ELF-1 (cell line): ENCODE results near the gene SCLT1.
"Not testable (repeated sequence)": the region's sequence is repeated elsewhere in the genome, so short reads cannot be mapped to it uniquely, and the experiment has no call there.

ENCODE experiments used
- DNase-seq: peaks from one replicate; pipeline ENCODE4 v3.0.0-alpha.2; 2016; ENCODE audit warnings: low read depth, low spot score

The SCLT1 gene

DNA sequence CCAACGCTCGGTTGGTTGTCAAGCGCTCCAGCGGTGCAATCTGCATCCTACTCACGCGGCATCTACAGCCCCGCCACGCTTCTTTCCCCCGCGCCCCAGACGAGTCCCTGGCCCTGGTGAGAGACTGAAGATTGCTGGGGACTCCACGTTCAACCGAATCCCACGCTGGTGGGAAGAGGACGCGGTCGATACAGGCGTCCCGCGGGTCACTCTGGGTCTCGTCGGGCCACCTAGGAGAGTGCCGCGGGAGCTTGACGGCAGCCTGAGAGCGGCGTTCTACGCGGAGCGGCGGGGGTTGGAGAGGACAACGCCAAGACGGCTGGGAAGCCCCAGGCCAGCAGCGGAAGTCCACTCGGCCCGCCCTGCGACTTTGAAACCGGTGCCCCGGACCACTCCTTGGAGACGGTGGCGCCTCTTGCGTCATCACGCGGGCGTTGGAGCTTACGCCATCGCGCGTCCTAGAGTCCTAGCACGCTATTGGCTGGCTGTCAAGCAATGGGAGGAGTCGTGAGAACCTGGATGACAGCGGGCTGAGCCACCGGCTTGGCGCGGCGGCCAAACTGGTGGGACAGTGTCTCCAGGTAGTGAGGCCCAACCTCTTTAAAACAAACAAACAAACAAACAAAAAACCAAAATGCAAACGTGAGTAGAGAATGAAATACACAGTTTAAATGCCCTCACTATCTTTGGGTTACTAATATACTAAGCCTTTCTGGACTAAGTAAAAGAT is at the start of gene SCLT1:
Gene SCLT1, minus strand, starts transcription at position 349 of the 730 bp plus-strand sequence. CDS start 436 bp downstream, outside the sequence.
- DNase-seq = peak; percentile 98

DNA sequence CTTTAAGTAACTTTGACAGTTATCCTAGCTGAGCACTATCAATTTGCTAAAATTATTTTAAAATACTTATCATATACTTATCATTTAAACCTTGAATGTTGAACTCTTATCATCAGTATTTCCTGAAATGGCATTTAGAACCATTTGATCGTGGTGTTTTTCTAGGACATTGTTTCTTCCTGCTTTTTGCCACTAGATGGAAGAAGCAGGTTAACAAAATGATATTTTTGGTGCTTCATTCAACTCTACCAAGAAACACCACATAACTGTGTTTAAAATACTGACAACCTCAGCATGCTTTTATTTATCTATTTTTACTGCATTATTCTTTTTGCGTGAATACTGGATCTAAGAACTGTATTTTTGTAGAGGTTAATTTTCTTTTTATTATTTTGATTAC is 47.2 kb upstream of the SCLT1 start:
- DNase-seq = no peak

- no peak for DNase-seq
Observed at GRCh38 chr4:129138810-129139496, 45.6 kb upstream of the SCLT1 start.

DNA sequence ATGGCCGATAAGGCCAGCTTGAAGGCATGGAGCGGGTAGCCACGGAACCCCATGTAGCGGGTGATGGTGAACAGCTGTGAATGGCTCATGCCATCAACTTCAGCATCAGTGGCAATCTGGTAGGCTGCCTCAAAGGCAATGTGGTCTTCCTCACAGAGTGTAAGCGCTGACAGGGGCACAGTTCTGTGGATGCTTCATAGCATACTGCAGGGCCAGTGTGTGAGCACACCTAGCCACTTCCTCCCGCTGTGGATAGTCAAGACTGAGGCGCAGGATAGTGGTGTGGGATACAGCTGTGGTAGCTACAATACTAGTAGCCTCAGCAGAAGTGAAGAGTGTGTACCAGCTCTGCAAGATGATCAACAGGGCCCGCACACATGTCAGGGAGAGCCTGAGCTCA is 43.1 kb upstream of the SCLT1 start:
- no peak for DNase-seq

GRCh38 chr4:129131343-129131742 is 38.0 kb upstream of the SCLT1 start:
- DNase-seq = no peak

- no peak for DNase-seq
Observed at GRCh38 chr4:129129143-129129542, 35.8 kb upstream of the SCLT1 start.

DNA sequence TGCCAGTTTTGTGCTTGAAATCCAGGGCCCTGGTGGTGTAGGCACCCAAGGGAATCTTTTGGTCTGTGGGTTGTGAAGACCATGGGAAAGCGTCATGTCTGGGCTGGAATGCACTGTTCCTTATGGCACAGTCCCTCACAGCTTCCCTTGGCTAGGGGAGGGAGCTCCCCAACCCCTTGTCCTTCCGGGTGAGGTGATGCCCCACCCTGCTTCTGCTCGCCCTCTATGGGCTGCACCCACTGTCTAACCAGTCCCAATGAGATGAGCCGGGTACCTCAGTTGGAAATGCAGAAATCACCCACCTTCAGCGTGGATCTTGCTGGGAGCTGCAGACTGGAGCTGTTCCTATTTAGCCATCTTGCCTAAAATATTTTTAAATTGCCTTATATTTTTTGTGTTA is 33.3 kb upstream of the SCLT1 start:
- DNase-seq = not testable (repeated sequence)

- no peak for DNase-seq
Observed at GRCh38 chr4:129117705-129118104, 24.4 kb upstream of the SCLT1 start.

GRCh38 chr4:129113919-129114318 is 20.6 kb upstream of the SCLT1 start:
- DNase-seq = no peak

GRCh38 chr4:129113434-129113833 is 20.1 kb upstream of the SCLT1 start:
- no peak for DNase-seq

GRCh38 chr4:129111919-129112318 is 18.6 kb upstream of the SCLT1 start:
- DNase-seq = no peak

GRCh38 chr4:129110931-129111330 is 17.6 kb upstream of the SCLT1 start:
- no peak for DNase-seq

GRCh38 chr4:129109965-129110824 is 16.9 kb upstream of the SCLT1 start:
- DNase-seq = no peak

- no peak for DNase-seq
Observed at GRCh38 chr4:129098531-129099001, 5.2 kb upstream of the SCLT1 start.

GRCh38 chr4:129095811-129096454 is 2.6 kb upstream of the SCLT1 start, which contains the start of gene C4orf33:
TSS of gene C4orf33 (plus strand) at chr4:129096152. CDS start at chr4:129102611, 6,459 bp downstream.
- DNase-seq = peak; percentile 80

- DNase-seq = no peak
Observed at GRCh38 chr4:129094347-129094746, 1.0 kb upstream of the SCLT1 start.

DNA sequence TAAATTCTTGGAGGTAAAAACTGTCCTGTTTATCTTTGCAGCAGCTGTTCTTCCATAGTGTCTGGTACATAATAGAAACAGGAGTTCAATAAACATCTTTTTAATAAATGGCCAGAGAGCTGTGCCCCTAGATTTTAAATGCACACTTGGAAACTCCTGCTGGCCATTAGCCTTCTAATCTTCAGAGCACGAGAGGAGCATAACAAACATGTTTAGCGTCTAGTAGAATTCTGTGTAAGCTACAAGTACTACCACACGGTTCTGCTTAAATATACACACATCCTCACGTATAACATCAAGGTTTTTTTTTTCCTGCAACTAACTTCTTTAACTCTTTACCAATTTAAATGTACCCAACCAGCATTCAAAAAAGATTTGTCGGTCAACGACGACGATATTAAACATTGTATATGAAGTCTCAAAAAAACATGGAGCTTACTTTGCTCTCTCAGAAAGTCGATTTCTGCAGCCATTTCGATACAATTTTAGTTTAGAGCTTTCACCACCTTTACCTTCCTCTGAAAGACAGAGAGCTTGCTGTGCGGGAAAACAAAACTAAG is 628 bp downstream of the SCLT1 start:
- no peak for DNase-seq

DNA sequence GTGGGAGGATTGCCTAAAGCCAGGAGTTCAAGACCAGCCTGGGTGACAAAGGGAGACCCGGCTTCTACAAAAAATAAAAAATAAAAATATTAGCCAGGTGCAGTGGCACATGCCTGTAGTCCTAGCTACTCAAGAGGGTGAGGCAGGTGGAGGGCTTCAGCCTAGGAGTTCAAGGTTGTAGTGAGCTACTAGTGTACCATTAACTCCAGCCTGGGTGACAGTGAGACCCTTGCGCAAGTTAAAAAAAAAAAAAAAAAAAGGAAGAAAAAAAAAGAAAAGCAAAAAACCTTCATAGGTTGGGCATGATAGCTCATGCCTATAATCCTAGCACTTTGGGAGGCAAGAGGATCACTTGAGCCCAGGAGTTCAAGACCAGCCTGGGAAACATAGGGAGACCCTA is 5.8 kb downstream of the SCLT1 start:
- DNase-seq = no peak

DNA sequence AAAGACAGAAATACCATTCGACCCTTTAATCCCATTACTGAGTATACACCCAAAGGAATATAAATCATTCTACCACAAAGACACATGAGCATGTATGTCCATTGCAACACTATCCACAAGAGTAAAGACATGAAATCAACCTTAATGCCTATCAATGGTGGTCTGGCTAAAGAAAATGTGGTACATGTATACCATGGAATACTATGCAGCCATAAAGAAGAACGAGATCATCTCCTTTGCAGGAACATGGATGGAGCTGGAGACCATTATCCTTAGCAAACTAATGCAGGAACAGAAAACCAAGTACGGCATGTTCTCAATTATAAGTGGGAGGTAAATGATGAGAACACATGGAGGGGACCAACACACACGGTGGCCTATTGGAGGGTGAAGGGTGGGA is 7.9 kb downstream of the SCLT1 start:
- no peak for DNase-seq

DNA sequence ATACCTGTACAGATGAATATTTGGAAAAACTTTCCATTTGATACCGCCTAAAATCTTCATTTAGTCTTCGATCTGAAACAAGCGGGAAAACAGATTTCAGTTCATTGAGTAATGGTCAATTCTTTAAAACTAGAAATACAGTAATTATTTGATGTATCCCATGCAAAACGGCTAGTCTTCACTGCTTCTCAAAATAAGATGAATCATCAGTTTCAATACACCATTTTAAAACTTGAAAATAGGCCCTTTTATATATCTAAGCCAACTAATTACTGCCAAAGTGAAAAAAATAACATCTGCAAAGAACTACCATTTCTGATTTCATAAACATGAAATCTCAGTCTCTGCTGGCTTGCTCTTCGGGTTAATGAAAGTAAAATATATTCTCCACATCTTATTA is 11.0 kb downstream of the SCLT1 start:
- no peak for DNase-seq

DNA sequence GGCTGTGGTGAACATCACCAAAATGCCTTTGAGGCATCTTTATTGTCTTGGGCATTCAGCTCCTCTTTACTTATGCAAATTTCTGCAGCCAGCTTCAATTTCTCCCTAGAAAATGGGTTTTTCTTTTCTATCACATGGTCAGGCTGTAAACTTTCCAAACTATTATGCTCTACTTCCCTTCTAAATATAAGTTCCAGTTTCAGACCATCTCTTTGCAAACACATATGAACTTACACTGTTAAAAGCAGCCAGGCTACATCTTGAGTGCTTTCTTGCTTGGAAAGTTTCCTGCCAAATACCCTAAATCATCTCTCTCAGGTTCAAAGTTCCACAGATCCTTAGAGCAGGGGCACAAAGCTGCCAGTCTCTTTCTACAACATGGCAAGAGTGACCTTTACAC is 13.2 kb downstream of the SCLT1 start:
- no peak for DNase-seq
